H7 (cell line): Measurements from ENCODE around the gene GTF2F2. TPM values are rescaled to one million over a fixed set of nuclear protein-coding genes. Genes with fewer than 3 reads are reported as not detected.

Experiments
- DNase-seq: peaks from one replicate; pipeline ENCODE4 v3.0.0; 2012
- H3K27me3 ChIP-seq: 2 replicates; pipeline ENCODE4 v1.6.0; 2011; ENCODE audit warnings: mild to moderate bottlenecking, low read length; ENCODE audit not compliant: control insufficient read depth, insufficient read depth
- H3K36me3 ChIP-seq: replicated peaks from 2 replicates; pipeline ENCODE4 v1.5.1; 2011; ENCODE audit warnings: low read length; ENCODE audit not compliant: control insufficient read depth, insufficient read depth
- H3K4me3 ChIP-seq: 2 replicates; pipeline ENCODE4 v1.5.1; 2011; ENCODE audit warnings: low read depth, mild to moderate bottlenecking, control low read depth, low read length, moderate library complexity; ENCODE audit not compliant: insufficient read depth
- total RNA-seq: library from RNA; depleted of rRNA; stranded (reverse); fragments of >200 nt; shearing (Covaris generic); gene quantifications from 2 replicates; pipeline ENCODE4 v1.2.3, GENCODE V29; 2014

GTF2F2 gene
- total RNA-seq, 1 experiment from 2014 or later = 30.6 TPM

DNA sequence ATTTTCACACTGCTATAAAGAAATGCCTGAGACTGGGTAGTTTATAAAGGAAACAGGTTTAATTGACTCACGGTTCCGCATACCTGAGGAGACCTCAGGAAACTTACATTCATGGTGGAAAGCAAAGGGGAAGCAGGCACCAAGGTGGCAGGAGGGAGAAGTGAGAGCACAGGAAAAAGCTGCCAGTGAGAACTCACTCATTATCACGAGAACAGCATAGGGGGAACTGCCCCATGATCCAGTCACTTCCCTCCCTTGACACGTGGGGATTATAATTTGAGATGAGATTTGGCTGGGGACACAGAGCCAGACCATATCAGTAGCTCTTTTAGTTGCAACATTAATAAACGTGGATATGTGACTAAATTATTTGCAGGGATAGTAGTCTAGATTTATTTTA is 84.8 kb downstream of the GTF2F2 start:
- no peak for DNase-seq
- H3K4me3 ChIP-seq = no peak overlapping the region
- H3K36me3 ChIP-seq = no peaks in the 10 kb centered on the region; the same call in 1 of the 2 replicates

DNA sequence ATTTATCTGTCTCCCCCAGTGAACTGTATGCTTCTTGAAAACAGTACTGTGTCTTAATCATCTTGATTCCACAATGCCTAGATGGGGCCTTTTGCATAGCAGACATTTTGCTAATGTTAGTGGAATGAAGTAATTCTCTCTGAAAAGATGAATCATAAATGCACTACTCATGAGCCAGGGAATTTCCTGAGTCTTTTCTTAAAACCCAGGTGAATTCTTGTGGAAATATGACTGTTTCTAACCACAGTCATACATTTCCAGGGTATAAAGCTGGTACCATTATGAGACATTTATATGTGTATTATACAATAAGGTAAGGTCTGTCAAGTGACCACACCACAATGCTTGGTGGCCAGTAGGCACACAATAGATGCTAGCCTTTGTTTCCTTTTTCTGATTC is 86.0 kb downstream of the GTF2F2 start:
- Histone ChIP-seq H3K36me3 (no peaks in the 10 kb centered on the region; the same call in 1 of the 2 replicates), H3K27me3 (no peaks in the 10 kb centered on the region), H3K4me3 (no peak overlapping the region)
- DNase-seq = no peak

More for the DNA sequence above, 84.8 kb downstream of the GTF2F2 start:
- no peaks in the 10 kb centered on the region for H3K27me3 ChIP-seq

DNA sequence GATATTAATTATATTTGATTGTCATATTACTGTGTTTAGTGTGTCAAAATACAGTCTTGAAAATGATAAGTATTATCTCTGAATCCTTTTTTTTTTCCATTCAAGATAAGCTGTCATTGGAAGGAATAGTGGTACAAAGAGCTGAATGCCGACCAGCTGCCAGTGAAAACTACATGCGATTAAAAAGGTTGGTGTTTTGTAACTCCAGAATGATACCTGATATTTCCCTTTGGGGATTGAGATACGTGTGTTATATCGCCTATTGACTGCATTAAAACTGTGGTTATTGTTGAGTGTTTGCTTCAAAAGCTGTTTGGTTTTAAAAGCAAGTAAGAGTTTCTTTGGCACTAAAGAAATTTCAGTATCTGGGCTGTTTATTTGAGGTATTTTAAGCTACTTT is 87.0 kb downstream of the GTF2F2 start:
- no peaks in the 10 kb centered on the region for H3K27me3 ChIP-seq
- DNase-seq = no peak
- H3K4me3 ChIP-seq = no peak overlapping the region
- no peaks in the 10 kb centered on the region; the same call in 1 of the 2 replicates for H3K36me3 ChIP-seq

DNA sequence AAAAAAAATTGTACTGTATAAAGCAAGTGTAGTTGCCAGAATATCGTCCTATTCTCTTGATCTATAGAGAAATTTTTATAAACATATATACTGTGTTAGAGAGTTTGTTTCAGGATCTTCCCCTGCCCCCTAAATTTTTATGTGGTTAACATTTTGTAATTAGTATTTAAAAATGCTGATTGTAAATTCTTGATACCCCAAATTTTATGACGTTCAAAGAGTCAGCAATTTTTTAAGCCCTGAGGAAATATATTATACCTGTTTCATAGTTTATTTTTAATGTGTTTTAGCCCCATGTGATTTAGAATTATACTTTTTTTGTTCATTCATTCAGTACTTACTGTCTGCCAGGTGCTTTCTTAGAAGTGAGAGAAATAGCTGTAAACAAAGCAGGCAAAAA is 87.8 kb downstream of the GTF2F2 start:
- H3K4me3 ChIP-seq = no peak overlapping the region
- no peaks in the 10 kb centered on the region; the same call in 1 of the 2 replicates for H3K36me3 ChIP-seq
- H3K27me3 ChIP-seq = no peaks in the 10 kb centered on the region
- DNase-seq = no peak

DNA sequence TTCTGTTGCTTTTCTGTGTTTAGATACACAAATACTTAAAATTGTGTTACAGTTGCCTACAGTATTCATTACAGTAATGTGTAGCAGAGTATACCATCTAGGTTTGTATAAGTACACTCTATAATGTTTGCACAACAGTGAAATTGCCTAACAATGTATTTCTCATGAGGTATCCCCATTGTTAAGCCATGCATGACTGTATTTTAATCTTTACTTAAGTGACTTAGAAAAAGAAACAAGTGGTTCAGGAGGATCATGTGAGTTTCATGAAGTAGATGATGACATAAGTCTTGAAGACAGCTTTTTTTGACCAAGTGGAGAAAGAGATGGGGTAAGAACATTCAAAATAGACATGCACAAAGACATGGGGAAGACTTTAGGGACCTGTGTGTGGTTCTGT is 88.9 kb downstream of the GTF2F2 start:
- Histone ChIP-seq H3K27me3 (no peaks in the 10 kb centered on the region), H3K36me3 (no peaks in the 10 kb centered on the region; the same call in 1 of the 2 replicates)

DNA sequence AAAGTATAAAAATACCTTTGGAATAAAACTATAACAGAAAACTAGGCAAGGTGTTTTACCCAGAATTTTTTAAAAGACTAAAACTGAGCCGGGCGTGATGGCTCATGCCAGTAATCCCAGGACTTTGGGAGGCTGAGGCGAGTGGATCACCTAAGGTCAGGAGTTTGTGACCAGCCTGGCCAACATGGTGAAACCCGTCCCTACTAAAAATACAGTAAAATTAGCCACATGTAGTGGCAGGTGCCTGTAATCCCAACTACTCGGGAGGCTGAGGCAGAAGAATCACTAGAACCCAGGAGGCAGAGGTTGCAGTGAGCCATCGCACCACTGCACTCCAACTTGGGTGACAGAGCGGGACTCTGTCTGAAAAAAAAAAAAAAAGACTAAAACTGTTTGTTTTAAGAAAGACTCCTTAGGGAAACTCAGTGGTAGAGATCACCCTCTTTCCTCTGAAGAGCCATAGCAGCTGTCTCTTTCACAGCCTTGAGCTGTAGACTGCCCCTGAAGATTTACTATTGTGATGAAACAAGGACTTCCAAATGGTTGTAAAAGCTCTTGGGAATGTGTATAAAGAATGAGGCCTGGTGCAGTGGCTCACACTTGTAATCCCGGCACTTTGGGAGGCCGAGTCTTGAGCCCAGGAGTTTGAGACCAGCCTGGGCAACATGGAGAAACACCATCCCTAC is 95.2 kb downstream of the GTF2F2 start:
- Histone ChIP-seq H3K4me3 (no peak overlapping the region), H3K27me3 (no peaks in the 10 kb centered on the region), H3K36me3 (no peaks in the 10 kb centered on the region)
- no peak for DNase-seq

More for the DNA sequence above, 88.9 kb downstream of the GTF2F2 start:
- no peak for DNase-seq
- H3K4me3 ChIP-seq = no peak overlapping the region

DNA sequence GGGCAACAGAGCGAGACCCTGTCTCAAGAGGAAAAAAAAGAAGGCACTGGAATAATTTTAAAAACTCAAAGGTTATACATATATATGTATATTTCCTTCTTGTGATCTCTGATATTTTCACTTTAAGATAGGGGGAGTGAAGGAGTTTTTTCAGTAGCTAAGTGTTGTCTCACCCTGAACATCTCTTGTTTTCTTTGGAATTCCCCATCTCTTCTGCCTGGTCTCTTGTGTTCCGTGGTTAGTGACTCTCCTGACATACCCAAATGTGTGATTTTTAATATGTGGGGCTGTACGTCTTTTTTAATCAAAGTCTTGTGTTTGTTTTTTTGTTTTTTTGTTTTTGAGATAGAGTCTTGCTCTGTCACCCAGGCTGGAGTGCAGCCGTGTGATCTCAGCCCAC is 95.9 kb downstream of the GTF2F2 start:
- H3K36me3 ChIP-seq = no peaks in the 10 kb centered on the region
- no peak overlapping the region for H3K4me3 ChIP-seq
- H3K27me3 ChIP-seq = no peaks in the 10 kb centered on the region
- DNase-seq = no peak

DNA sequence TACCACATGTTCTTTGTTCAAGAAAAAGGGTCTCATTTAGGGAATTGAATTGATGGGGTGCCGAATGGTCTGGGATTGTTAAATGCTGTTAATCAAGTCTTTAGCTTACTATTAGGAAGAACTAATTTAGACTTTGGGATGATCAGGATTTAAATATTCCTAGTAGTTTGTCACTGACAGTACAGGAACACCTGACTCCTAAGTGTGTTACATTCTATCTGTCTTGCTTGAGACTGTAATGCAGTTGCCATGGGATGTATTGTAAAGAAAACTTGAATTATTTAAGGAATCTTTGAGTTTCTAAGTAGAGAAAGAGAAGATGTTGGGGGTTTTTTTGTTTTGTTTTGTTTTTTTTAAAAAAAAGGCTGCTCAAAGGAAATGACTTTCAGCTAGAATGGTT is 98.4 kb downstream of the GTF2F2 start:
- Histone ChIP-seq H3K4me3 (no peak overlapping the region), H3K27me3 (no peaks in the 10 kb centered on the region), H3K36me3 (no peaks in the 10 kb centered on the region)
- no peak for DNase-seq

DNA sequence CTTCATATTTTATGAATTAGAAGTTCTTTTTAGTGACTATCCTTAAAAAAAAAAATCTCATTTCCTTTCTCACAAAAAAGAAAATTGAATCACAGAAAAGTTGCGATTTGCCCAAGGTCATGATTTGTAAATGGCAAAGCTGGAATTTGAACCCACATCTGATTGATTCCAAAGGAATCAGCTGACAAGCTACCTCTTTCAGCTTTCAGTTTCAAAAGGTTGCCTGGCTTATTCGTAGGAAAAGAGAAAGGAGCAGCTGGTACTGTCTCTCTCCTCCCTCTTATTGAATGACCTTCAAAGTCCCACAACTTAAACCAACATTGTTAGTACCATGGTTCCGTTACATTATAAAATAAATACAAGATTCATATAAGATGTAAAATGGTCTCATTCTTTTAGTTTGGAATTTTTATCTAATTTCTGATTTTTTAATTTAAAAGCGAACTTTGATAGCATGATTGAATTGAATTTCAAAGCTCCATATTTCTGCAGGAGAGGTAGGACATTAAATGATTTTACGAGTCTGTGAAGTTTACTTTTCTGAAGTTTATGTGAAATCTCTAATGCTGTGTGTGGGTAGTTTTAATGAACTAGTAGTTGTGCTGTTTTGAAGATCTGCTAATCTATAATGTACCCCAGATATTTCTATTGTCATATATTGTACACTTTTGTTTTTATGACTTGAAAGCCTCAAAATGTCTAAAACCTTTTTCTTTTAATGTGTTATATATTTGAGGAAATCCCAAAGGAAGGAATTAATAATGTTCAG is 99.0 kb downstream of the GTF2F2 start:
- H3K27me3 ChIP-seq = no peaks in the 10 kb centered on the region
- H3K36me3 ChIP-seq = no peaks in the 10 kb centered on the region
- DNase-seq = no peak
- no peak overlapping the region for H3K4me3 ChIP-seq

DNA sequence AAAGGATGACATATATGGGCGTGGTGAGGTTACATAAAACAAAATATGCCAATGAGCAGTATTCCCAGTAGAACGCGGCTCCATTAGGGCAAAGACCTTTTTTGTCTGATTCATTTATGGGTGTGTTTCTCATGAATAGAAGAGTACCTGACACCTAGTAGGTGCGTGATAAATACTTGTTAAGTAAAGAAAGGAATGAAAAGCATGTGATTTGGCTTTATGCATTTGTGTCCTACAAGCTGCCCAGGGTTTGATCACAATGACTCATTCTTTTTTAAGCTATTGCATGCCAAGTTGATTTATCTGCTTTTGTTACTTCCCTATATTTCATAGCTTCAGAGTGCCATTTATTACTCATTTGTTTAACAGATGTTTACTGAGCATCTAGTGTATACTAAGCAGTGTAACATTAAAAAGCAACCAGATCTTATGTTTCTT is 99.6 kb downstream of the GTF2F2 start:
- no peak for DNase-seq
- Histone ChIP-seq H3K27me3 (no peaks in the 10 kb centered on the region), H3K4me3 (no peak overlapping the region), H3K36me3 (no peaks in the 10 kb centered on the region)

DNA sequence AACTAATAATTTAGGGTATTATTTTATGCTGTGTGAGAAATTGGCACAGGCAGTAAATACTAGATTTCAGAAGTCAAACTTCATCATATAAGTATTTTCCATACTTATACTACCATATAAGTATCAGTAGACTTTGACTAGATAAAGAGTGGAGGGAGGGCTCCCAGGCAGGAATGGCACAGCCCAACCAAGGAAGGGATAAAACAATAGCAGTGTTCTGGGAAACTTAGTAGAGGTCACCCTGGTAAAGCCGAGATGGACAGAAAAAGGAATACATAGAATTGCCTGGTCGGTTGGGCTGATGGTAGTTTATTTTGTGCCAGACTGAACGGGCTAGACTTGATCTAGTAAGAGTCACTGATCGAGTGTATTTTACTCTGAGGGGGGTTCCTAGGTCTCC is 100.1 kb downstream of the GTF2F2 start:
- no peak overlapping the region for H3K4me3 ChIP-seq
- no peaks in the 10 kb centered on the region for H3K27me3 ChIP-seq
- DNase-seq = no peak
- no peaks in the 10 kb centered on the region for H3K36me3 ChIP-seq

DNA sequence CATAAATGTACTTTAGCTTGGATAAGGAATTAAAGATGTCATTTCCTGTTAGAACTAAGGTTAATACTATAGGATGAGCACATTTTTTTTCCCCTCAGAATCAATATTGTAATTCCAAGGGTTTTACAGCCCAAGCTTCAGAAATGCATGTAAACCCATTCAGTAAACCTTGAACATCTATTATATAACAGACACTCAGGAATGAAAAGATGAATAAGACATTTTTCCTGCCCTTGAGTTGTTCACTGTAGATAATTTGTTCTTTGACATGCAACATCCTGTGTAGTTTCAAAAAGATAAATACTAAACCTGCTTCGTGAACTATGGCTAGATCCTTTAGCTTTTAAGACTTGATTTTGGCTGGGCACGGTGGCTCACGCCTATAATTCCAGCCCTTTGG is 102.2 kb downstream of the GTF2F2 start:
- DNase-seq = no peak
- no peak overlapping the region for H3K4me3 ChIP-seq

DNA sequence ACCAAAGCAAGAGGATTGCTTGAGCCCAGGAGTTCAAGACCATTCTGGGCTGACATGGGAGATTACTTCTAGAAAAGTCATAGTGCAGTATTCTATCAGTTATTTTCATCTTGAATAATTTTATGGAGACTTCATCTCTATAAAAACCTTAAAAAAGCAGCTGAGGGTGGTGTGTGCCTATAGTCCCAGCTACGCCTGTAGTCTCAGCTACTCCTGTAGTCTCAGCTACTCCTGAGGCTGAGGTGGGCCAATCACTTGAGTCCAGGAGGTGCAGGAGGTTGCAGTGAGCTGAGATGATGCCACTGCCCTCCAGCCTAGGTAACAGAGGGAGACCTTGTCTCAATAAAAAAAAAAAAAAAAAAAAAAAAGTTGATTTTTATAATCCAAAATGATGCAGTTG is 102.6 kb downstream of the GTF2F2 start:
- Histone ChIP-seq H3K36me3 (no peaks in the 10 kb centered on the region), H3K27me3 (no peaks in the 10 kb centered on the region), H3K4me3 (no peak overlapping the region)
- no peak for DNase-seq

More for the DNA sequence above, 102.2 kb downstream of the GTF2F2 start:
- Histone ChIP-seq H3K27me3 (no peaks in the 10 kb centered on the region), H3K36me3 (no peaks in the 10 kb centered on the region)

DNA sequence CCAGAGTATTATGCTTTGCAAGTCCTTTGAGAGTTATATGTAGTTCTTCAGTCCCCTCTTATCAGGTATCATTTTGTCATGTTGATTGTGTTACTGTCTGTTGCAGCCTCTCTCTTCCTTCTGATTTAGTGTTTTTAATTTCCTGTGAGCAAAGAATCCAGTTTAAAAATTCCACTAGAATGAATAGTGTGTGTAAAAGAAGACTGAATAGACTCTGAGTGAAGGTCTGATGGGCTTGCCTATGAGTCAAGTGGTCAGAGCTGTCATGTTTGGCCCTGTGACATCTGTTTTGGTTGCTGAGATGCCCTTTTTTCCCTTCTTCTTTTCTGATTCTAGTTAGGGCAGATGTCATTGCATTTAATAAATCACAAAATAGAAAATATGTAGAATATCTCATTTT is 103.9 kb downstream of the GTF2F2 start:
- DNase-seq = no peak

DNA sequence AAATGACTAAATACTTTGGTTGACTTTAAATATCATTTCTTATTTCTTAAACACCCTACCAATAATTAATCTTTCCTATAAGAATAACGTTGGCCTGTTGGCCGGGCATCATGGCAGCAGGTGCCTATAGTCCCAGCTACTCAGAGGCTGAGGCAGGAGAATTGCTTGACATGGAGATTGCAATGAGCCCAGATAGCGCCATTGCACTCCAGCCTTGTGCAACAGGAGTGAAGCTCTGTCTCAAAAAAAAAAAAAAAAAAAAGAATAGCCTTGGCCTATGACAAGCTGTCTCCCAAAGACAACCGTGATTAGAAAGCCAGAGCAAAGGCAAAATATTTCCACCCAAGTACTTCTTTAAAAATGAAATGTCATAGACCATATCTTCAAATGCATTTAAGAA is 105.1 kb downstream of the GTF2F2 start:
- no peak overlapping the region for H3K4me3 ChIP-seq
- H3K27me3 ChIP-seq = no peaks in the 10 kb centered on the region
- H3K36me3 ChIP-seq = no peaks in the 10 kb centered on the region
- DNase-seq = no peak

More for the DNA sequence above, 103.9 kb downstream of the GTF2F2 start:
- Histone ChIP-seq H3K36me3 (no peaks in the 10 kb centered on the region), H3K27me3 (no peaks in the 10 kb centered on the region), H3K4me3 (no peak overlapping the region)
